Activated T-cell treated with anti-CD3 and anti-CD28 coated beads, Interleukin-2, amount 50 U/mL, for 72 hours (primary cell): ENCODE results near the gene PRM1. TPM values are rescaled to one million over a fixed set of nuclear protein-coding genes. Genes with fewer than 3 reads are reported as not detected.
A peak's percentile ranks its signal among the peaks of the same experiment; 100 is the strongest.

ENCODE experiments used
- ATAC-seq, 2 donors: fragments of 150-1000 bp; cut with Tn5 transposase; replicated peaks in 1 of 2; 2 replicates each; pipeline ENCODE4 v1.10.0; 2021; ENCODE audit warnings: moderate library complexity in 2 of 2, mild to moderate bottlenecking in 1 of 2
- DNase-seq, 2 donors: peaks; one replicate each; pipeline ENCODE4 v3.0.0; 2021 to 2022; ENCODE audit warnings: mixed read lengths in 1 of 2
- H3K27ac Mint-ChIP-seq: one replicate; pipeline ENCODE4 v1.8.0; 2022; ENCODE audit warnings: mild to moderate bottlenecking, moderate library complexity, mixed read lengths
- H3K27me3 Mint-ChIP-seq: one replicate; pipeline ENCODE4 v1.8.0; 2022; ENCODE audit warnings: low read depth, mixed read lengths
- H3K36me3 Mint-ChIP-seq, 2 donors: one replicate each; pipeline ENCODE4 v1.8.0; 2022; ENCODE audit warnings: mixed read lengths in 2 of 2, mild to moderate bottlenecking in 1 of 2; ENCODE audit not compliant: insufficient read depth in 2 of 2
- H3K4me1 Mint-ChIP-seq: one replicate; pipeline ENCODE4 v1.8.0; 2022; ENCODE audit warnings: low read depth, mixed read lengths
- H3K4me3 Mint-ChIP-seq, 2 donors: one replicate each; pipeline ENCODE4 v1.8.0; 2022; ENCODE audit warnings: mild to moderate bottlenecking in 2 of 2, mixed read lengths in 2 of 2, moderate library complexity in 2 of 2
- H3K9me3 Mint-ChIP-seq, 2 donors: one replicate each; pipeline ENCODE4 v1.8.0; 2022; ENCODE audit warnings: mixed read lengths in 2 of 2
- total RNA-seq, 2 donors: library from RNA; stranded (reverse); gene quantifications; one replicate each; pipeline ENCODE4 v1.2.3, GENCODE V29; 2022

Gene PRM1
- total RNA-seq, 2 donors from 2014 or later, result not detected

DNA sequence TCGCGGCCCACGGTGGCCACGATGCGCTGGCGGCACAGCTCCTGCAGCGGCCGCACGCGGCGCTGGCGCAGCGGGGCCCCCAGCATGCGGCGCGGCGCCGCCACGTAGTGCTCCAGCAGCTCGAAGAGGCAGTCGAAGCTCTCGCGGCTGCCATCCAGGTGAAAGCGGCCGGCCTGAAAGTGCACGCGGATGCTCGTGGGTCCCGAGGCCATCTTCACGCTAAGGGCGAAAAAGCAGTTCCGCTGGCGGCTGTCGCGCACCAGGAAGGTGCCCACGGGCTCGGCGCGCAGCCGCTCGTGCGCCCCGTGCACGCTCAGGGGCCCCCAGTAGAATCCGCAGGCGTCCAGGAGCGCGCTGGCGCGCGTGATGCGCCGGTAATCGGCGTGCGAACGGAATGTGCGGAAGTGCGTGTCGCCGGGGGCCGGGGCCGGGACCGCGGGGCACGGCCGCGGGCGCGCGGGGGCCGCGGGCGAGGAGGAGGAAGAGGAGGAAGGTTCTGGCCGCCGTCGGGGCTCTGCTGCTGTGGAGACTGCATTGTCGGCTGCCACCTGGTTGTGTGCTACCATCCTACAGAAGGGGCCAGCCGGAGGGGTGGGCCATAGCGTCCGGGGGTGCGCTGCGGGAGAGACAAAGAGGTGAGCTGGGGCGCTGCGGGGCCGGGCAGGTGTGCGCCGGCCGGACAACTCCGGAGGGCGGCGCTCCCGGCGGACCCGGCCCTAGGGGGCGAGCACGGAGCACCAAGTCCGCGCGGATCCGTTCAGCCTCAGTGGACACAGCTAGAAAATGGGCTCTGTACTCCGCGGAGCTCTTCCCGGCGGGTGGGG is 26.0 kb downstream of the PRM1 start:
- Mint-ChIP-seq H3K27me3 (peaks cover 1% of the 10 kb centered on the region), H3K9me3 (no peaks in the 10 kb centered on the region), H3K4me3 (peak overlapping the region; percentile 85 to 99), H3K36me3 (peaks cover 20 to 30% of the 10 kb centered on the region in 2 donors), H3K27ac (peak overlapping the region; percentile 91), H3K4me1 (peaks cover 69% of the 10 kb centered on the region)
- peak; percentile 66 to 70 for DNase-seq
- ATAC-seq, result no peak

DNA sequence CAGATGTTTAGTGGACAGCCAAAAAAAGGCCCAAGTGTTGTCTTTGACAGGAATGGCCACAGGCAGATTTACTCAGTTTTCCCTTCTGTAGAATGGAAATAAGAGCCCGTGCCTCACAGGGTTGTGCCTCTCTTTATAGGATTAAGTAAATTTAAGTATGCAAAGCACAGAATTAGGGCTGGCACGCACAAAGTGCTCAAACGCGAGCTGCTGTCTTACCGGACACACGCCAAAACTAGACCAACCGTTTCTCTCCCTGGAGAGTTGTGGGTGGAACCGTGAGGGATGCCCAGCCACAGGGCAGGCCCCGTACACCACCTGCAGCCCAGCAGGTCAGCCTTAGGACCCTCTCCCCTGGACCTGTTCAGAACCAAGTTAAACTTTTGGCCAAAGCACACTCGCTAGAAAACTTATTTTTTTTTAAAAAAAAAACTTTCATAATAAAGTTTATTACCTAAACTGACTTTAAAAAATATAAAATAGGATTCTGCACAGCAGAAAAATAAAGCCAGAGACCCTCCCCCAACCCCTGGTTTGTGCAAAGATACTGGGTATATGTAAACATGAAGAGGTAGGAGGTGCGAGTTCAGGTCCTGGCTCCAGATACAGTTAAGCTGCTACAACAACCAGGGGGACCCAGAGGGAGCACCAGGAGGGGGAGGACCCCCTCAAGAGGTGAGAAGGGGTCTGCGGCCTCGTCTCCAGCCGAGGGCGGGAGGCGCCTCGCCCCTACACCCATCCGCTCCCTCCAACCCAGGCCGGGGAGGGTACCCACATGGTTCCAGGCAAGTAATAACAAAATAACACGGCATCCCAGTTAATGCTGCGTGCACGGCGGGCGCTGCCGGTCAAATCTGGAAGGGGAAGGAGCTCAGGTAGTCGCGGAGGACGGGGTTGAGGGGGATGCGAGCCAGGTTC is 26.9 kb downstream of the PRM1 start:
- H3K9me3 Mint-ChIP-seq, result no peaks in the 10 kb centered on the region
- peak overlapping the region; percentile 100 for H3K27ac Mint-ChIP-seq
- H3K4me3 Mint-ChIP-seq, result peak overlapping the region; percentile 85 to 99
- ATAC-seq, result no peak
- H3K4me1 Mint-ChIP-seq, result peaks cover 63% of the 10 kb centered on the region
- peak; percentile 39 to 43 for DNase-seq
- H3K36me3 Mint-ChIP-seq, result peaks cover 20 to 30% of the 10 kb centered on the region in 2 donors
- no peaks in the 10 kb centered on the region for H3K27me3 Mint-ChIP-seq

DNA sequence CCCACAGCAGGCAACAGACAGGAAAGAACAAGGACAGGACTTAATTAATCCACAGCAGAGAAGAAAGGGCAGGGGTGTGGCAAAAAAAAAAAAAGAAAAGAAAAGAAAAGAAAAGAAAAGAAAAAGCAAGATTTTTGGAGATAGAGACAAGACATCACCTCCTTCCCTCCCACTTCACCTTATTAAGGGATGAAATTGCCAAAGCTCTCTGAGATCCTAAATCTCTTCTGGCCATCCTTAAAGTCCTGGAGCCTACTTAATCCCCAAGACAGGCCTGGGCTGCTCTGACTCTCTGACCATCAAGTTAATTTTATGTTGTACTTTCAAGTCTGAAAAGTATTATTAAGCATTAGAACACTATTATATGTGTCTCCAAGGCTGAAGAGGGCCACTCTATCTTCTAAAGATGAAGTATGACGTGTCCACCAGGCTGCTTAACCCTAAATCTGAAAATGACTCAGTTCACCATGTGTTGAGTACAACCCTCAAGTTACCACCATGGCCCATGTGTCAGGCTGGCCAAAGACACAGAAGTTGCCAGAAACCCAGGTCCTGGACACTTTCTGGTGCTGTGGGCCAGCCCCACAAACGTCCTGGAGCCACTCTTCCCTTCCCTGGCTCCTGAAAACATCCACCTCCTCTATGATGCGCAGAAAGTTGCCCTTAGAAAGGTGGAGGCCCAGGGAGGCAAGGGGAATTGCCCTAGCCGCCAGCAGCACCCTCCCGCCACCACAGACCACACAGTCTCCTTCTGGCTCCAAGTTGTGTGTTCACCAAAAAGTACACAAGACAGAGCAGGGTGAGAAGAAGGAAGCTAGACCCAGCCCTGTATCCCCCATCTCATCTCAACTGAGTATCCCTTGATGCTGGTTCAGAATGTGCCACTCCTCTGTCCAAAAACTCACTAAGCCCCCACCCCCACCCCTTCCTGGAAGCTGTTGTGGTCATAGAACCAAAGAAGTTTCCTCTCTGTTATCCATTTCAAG is 27.8 kb downstream of the PRM1 start:
- Mint-ChIP-seq H3K4me3 (peak overlapping the region; percentile 85 to 99), H3K36me3 (peaks cover 20 to 30% of the 10 kb centered on the region in 2 donors), H3K27ac (peak overlapping the region; percentile 100), H3K27me3 (no peaks in the 10 kb centered on the region), H3K9me3 (no peaks in the 10 kb centered on the region), H3K4me1 (peaks cover 63% of the 10 kb centered on the region)
- DNase-seq, result peak; percentile 73 to 83
- peak; percentile 30 to 40 for ATAC-seq

DNA sequence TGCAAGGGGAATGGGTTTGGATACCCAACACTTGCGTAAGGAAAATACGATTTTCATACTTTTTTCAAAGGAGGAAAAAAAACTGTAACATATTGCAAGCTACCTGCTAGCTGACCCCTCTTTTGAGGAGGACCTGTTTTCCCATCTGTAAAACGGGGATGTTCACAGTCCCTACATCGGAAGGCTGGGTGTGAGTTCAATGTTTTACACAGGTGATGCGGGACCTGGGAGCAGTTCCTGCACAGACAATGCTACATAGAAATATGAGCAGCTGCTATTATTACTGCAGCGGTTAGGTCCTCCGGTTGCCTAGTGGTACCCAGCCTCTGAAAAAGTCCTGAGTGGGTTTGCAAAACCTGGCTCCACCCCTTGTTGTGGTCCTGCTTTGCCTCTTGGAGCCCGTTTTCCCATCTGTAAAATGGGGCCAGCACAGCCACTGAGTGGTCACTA is 28.6 kb downstream of the PRM1 start:
- H3K27ac Mint-ChIP-seq, result peak overlapping the region; percentile 100
- H3K27me3 Mint-ChIP-seq, result no peaks in the 10 kb centered on the region
- DNase-seq, result peak; percentile 45 to 51
- peaks cover 21 to 34% of the 10 kb centered on the region in 2 donors for H3K36me3 Mint-ChIP-seq
- H3K4me1 Mint-ChIP-seq, result peaks cover 63% of the 10 kb centered on the region
- peak overlapping the region; percentile 85 to 99 for H3K4me3 Mint-ChIP-seq
- peaks cover 0 to 1% of the 10 kb centered on the region in 2 donors for H3K9me3 Mint-ChIP-seq
- no peak for ATAC-seq

DNA sequence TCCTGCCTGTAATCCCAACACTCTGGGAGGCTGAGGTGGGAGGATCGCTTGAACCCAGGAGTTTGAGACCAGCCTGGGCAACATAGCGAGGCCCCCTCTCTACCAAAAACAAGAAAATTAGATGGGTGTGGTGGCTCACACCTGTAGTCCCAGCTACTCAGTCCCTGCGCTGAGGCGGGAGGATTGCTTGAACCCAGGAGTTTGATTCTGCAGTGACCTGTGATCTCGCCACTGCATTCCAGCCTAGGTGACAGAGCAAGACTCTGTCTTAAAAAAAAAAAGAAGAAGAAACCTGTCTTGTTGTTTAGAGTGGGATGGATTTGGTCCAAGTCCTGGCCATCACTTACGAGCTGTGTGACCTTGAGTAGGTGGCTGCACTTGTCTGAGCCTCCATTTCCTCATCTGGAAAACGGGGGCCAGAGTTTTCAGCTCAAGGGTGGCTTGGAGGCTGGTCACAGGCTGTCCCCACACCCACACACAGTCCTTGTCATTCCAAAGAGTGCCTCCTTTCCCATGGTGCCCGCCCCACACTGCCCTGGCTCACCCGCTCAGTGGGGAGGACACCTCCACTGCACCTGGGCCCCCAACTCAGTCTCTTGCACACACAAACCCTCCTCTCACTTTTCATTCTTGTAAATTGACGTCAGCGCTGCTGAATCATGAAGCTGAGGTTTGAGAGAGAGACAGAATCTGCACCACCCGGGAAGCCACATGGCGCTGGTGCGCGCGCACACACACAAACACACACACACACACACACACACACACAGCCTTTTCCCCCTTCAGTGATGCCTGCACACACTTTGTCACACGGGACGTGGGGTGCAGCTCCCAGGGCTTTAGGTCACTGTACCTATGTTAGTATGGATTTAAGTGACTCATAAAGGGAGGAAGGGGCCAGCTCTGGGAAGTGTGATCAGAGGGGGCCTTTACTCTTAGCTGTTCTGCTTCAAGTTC is 29.3 kb downstream of the PRM1 start:
- Mint-ChIP-seq H3K4me1 (peaks cover 63% of the 10 kb centered on the region), H3K27ac (peak overlapping the region; percentile 100), H3K9me3 (peaks cover 0 to 1% of the 10 kb centered on the region in 2 donors), H3K36me3 (peaks cover 19 to 38% of the 10 kb centered on the region in 2 donors), H3K27me3 (no peaks in the 10 kb centered on the region), H3K4me3 (peak overlapping the region; percentile 85 to 99)
- DNase-seq (peak; percentile 88 to 91), ATAC-seq (peak; percentile 37 to 49)

DNA sequence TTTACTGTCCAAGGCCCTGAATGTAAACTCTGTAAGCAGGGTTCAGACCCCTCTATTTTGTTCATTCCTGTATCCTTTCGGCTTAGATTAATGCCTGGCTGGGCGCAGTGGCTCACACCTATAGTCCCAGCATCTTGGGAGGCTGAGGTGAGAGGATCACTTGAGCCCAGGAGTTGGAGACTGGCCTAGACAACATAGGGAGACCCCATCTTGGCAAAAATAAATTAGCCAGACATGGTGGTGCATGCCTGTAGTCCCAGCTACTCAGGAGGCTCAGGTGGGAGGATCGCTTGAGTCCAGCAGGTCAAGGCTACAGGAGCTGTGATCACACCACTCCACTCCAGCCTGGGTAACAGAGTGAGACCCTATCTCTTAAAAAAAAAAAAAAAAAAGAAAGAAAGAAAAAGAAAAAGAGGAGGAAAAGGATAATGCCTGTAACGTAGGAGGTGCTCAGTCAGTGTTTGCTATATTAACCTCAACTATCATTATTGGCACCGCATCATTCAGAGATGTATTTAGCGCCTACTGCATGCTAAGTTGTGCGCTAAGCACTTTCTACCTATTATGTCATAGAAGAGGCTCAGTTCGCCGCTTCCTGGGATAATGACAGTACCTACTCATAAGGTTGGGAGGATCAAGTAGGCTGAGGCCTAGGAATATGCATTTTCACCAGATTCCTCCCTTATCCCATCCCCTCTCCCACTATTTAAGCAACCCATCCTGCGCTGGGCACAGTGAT is 30.2 kb downstream of the PRM1 start:
- DNase-seq (no peak), ATAC-seq (no peak)
- H3K27ac Mint-ChIP-seq, result peak overlapping the region; percentile 100
- peaks cover 70% of the 10 kb centered on the region for H3K4me1 Mint-ChIP-seq
- peak overlapping the region; percentile 85 to 99 for H3K4me3 Mint-ChIP-seq
- H3K27me3 Mint-ChIP-seq, result no peaks in the 10 kb centered on the region
- peaks cover 0 to 1% of the 10 kb centered on the region in 2 donors for H3K9me3 Mint-ChIP-seq
- peaks cover 17 to 35% of the 10 kb centered on the region in 2 donors for H3K36me3 Mint-ChIP-seq

DNA sequence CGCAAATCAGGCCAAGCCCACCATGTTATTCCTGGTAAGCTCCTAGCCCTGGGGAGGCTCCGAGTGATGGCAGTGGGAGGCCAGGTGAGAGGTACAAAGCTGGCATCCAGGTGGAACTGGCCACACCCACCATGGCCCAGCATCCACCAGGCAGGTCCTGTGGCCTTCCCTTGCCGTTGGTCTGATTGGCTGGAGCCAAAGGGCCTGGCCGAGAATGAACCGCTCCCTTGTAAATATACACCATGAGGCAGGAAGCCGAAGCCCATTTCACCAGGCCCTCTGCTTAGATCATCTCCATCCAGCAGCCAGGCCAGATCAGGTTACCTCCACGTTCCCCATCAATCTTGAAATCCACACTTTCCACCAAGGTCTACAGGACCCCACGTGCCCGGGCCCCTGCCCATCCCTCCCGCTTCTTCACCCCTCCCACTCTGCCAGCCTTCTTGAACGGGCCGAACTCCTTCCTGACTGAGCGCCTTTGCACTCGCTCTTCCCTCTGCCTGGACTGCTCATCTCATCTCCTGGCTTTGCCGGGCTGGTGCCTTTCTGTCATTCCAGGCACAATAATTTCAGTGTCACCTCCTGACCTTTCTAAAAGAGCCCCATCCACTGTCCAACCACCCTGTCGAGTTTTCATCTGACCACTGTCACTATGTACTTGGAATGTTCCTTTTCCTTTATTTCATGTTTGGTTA is 30.9 kb downstream of the PRM1 start:
- peaks cover 0 to 1% of the 10 kb centered on the region in 2 donors for H3K9me3 Mint-ChIP-seq
- DNase-seq, result no peak
- H3K36me3 Mint-ChIP-seq, result peaks cover 17 to 34% of the 10 kb centered on the region in 2 donors
- H3K27ac Mint-ChIP-seq, result peak overlapping the region; percentile 100
- peaks cover 77% of the 10 kb centered on the region for H3K4me1 Mint-ChIP-seq
- peak overlapping the region; percentile 36 to 85 for H3K4me3 Mint-ChIP-seq
- H3K27me3 Mint-ChIP-seq, result no peaks in the 10 kb centered on the region
- no peak for ATAC-seq

DNA sequence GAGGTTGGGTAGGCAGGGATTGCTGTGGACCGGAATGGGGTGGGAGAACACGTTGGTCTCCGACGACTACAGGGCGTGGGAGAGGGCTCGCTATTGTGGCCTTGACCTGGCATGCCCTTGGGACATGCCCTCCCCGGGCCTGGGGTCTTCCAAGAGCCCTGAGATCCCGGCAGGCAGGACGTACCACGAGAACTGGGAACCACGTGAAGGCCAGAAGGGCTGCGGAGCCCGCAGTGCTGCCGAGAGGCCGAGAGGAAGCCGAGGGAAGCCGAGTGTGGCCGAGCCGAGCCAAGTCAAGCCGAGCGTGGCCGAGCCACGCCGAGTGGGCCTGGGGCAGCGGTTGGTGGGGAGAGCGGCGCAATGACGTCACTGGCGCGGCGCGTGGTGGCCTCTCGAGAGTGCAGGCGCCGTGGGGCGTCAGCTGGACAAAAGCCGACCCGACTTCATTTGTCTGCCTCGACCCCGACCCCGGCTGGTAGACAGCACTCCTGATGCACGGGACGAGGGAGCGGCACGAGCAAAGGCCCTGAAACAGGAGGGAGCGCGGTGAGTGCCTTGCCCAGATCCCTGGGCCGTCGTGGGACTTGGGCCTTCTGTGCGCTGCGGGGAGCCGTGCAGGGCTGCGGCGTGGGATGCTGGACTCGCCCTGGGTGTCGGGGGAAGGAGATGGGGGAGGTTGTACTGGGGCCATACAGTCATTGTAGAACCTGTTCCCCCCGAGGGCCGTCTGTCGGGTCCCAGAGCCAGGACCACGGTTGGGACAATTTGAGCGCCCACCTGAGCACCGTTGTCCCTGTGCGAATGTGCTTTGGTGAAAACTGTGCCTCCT is 31.7 kb downstream of the PRM1 start:
- H3K4me3 Mint-ChIP-seq, result no peak overlapping the region
- peaks cover 0 to 1% of the 10 kb centered on the region in 2 donors for H3K9me3 Mint-ChIP-seq
- no peak for ATAC-seq
- peaks cover 81% of the 10 kb centered on the region for H3K4me1 Mint-ChIP-seq
- H3K27me3 Mint-ChIP-seq, result no peaks in the 10 kb centered on the region
- peaks cover 15 to 32% of the 10 kb centered on the region in 2 donors for H3K36me3 Mint-ChIP-seq
- no peak for DNase-seq
- H3K27ac Mint-ChIP-seq, result peak overlapping the region; percentile 85

DNA sequence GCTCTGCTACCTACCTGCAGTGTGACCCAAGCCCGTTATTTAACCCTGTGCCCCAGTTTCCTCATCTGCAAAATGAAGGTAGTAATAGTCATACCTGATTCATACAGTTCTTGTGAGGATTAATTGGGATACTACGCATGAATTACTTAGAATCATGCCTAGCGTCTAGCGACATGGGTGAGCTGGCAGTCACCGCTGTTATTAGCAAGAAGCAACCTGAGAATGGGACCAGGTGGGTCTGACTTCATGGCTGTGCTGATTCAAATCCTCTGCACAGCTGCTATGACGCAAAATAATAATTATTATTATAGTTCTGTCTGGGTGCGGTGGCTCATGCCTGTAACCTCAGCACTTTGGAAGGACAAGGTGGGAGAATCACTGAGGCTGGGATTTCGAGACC is 33.0 kb downstream of the PRM1 start:
- H3K9me3 Mint-ChIP-seq, result peaks cover 0 to 1% of the 10 kb centered on the region in 2 donors
- no peak for ATAC-seq
- peaks cover 76% of the 10 kb centered on the region for H3K4me1 Mint-ChIP-seq
- peak overlapping the region in 1 of 2 donors; percentile 34 for H3K4me3 Mint-ChIP-seq
- peak overlapping the region; percentile 93 for H3K27ac Mint-ChIP-seq
- no peaks in the 10 kb centered on the region for H3K27me3 Mint-ChIP-seq
- no peak for DNase-seq
- peaks cover 6 to 20% of the 10 kb centered on the region in 2 donors for H3K36me3 Mint-ChIP-seq

DNA sequence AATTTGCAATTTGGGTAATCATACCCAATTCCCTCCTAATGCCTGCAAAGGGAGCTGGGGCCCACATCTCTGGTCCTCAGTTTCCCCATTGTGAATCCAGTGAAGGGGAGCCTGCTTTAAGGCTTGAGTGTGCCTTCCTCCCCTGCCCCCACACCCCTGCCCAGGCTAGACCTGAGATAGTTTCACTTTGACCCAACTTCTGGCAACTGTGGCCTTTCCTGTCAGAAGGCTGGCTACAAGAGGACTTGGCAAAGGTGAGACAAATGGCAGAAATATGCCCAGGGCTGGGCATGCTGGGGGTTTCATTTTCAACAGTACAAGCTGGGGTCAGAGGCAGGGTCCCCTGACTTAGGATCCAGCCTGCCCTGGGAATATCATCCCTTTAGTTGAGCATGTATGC is 35.1 kb downstream of the PRM1 start:
- Mint-ChIP-seq H3K9me3 (peaks cover 0 to 1% of the 10 kb centered on the region in 2 donors), H3K27ac (peak overlapping the region; percentile 93), H3K4me1 (peaks cover 55% of the 10 kb centered on the region), H3K27me3 (no peaks in the 10 kb centered on the region), H3K4me3 (no peak overlapping the region), H3K36me3 (peaks cover 1 to 11% of the 10 kb centered on the region in 2 donors)
- ATAC-seq, result peak; percentile 41 to 55
- DNase-seq, result peak; percentile 54 to 68
